ENCODE data around the gene HAVCR2.

HAVCR2 gene

GRCh38 chr5:157068785-157069184, 40.1 kb downstream of the HAVCR2 start:
- no peak for DNase-seq
- no peak overlapping the region for H3K27ac ChIP-seq
- in situ Hi-C loops (cut with HindIII; ENCODE audit: low pct_ligation_motif_present, low sequenced_read_pairs): no loop called here
- no peaks in the 10 kb centered on the region for H3K27me3 ChIP-seq (replicated peaks)
- TF ChIP-seq, protein P1, sequence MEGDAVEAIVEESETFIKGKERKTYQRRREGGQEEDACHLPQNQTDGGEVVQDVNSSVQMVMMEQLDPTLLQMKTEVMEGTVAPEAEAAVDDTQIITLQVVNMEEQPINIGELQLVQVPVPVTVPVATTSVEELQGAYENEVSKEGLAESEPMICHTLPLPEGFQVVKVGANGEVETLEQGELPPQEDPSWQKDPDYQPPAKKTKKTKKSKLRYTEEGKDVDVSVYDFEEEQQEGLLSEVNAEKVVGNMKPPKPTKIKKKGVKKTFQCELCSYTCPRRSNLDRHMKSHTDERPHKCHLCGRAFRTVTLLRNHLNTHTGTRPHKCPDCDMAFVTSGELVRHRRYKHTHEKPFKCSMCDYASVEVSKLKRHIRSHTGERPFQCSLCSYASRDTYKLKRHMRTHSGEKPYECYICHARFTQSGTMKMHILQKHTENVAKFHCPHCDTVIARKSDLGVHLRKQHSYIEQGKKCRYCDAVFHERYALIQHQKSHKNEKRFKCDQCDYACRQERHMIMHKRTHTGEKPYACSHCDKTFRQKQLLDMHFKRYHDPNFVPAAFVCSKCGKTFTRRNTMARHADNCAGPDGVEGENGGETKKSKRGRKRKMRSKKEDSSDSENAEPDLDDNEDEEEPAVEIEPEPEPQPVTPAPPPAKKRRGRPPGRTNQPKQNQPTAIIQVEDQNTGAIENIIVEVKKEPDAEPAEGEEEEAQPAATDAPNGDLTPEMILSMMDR (IDR thresholded peaks at IDR 0.05; ENCODE audit: low read depth, low read length, missing control alignments): no peak
- no peak overlapping the region for H3K4me3 ChIP-seq (ENCODE audit: low read depth, low read length)
- H3K36me3 ChIP-seq (replicated peaks): no peaks in the 10 kb centered on the region

DNA sequence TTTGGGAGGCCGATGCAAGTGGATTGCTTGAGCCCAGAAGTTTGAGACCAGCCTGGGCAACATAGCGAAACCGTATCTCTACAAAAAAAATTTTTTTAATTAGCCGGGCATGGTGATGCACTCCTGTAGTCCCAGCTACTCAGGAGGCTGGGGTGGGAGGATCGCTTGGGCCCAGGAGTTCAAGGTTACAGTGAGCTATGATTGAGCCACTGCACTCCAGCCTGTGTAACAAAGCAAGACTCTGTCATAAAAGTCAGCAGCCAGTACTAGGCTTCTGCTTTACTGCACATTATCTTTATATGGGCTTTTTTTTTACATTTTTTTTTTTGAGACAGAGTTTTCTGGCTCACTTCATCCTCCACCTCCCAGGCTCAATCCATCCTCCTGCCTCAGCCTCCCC, 40.5 kb downstream of the HAVCR2 start:
- Histone ChIP-seq H3K4me3 (ENCODE audit: low read depth, low read length) (no peak overlapping the region), H3K27me3 (replicated peaks) (no peaks in the 10 kb centered on the region), H3K36me3 (replicated peaks) (no peaks in the 10 kb centered on the region), H3K27ac (no peak overlapping the region)
- no peak for DNase-seq
- in situ Hi-C loops (cut with HindIII; ENCODE audit: low pct_ligation_motif_present, low sequenced_read_pairs): no loop called here
- TF ChIP-seq, protein P1 (IDR thresholded peaks at IDR 0.05; ENCODE audit: low read depth, low read length, missing control alignments): no peak

GRCh38 chr5:157067005-157067404, 41.8 kb downstream of the HAVCR2 start:
- DNase-seq: no peak
- H3K27me3 ChIP-seq (replicated peaks): no peaks in the 10 kb centered on the region
- H3K36me3 ChIP-seq (replicated peaks): no peaks in the 10 kb centered on the region
- no peak overlapping the region for H3K27ac ChIP-seq
- in situ Hi-C loops (cut with HindIII; ENCODE audit: low pct_ligation_motif_present, low sequenced_read_pairs): no loop called here
- no peak overlapping the region for H3K4me3 ChIP-seq (ENCODE audit: low read depth, low read length)
- TF ChIP-seq, protein P1 (IDR thresholded peaks at IDR 0.05; ENCODE audit: low read depth, low read length, missing control alignments): no peak

- TF ChIP-seq, protein P1 (IDR thresholded peaks at IDR 0.05; ENCODE audit: low read depth, low read length, missing control alignments): no peak
- no peak for DNase-seq
- no peaks in the 10 kb centered on the region for H3K27me3 ChIP-seq (replicated peaks)
- no peak overlapping the region for H3K27ac ChIP-seq
- H3K4me3 ChIP-seq (ENCODE audit: low read depth, low read length): no peak overlapping the region
- H3K36me3 ChIP-seq (replicated peaks): no peaks in the 10 kb centered on the region
- in situ Hi-C loops (cut with HindIII; ENCODE audit: low pct_ligation_motif_present, low sequenced_read_pairs): no loop called here
These were observed 42.8 kb downstream of the HAVCR2 start for GRCh38 chr5:157066080-157066479.

DNA sequence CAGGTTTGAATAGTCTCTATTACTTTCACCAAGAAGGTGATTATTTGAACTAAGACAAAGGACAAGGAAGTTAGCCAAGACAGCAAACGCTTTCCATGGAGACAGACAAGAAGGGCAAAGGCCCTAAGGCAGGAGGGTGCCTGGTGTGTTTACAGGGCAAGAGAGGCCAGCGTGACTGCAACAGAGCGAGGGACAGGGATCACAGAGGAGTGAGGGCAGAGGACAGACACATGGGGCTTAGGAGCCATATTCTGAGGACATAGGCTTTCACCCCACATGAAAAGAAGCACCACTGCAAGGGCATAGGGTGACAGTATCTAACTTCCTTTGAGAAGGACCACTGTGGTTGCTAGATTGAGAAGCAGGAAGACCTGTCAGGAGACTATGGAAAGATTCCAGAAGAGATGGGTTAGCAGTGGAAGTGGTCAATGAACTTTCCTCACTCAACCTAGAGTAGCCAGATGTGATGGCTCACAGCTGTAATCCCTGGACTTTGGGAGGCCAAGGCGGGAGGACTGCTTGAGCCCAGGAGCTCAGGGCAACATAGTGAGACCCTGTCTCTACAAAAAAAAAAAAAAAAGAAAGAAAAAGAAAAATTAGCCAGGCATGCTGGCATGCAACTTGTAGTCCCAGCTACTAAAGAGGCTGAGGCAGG, 44.9 kb downstream of the HAVCR2 start:
- no peak for DNase-seq
- Histone ChIP-seq H3K27me3 (replicated peaks) (no peaks in the 10 kb centered on the region), H3K36me3 (replicated peaks) (no peaks in the 10 kb centered on the region), H3K27ac (no peak overlapping the region), H3K4me3 (ENCODE audit: low read depth, low read length) (no peak overlapping the region)
- TF ChIP-seq, protein P1 (IDR thresholded peaks at IDR 0.05; ENCODE audit: low read depth, low read length, missing control alignments): no peak
- in situ Hi-C loops (cut with HindIII; ENCODE audit: low pct_ligation_motif_present, low sequenced_read_pairs): no loop called here

DNA sequence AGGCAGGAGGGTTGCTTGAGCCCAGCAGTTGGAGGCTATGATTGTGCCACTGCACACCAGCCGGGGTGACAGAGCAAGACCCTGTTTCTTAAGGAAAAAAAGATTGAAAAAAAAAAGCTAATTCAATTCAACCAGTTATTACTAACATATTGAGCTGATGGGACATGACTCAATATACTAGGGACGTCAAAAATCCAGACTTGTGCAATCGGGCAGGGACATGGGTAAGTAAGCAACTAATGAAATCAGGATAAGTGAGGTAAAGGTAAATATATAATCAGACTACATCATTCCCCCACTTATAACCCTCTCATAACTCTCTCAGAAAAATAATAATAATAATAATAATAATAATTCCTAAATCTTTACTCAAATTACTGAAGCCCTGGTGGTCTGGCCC, 49.0 kb downstream of the HAVCR2 start:
- no peak for DNase-seq
- no peak overlapping the region for H3K27ac ChIP-seq
- no peaks in the 10 kb centered on the region for H3K27me3 ChIP-seq (replicated peaks)
- no peaks in the 10 kb centered on the region for H3K36me3 ChIP-seq (replicated peaks)
- in situ Hi-C loops (cut with HindIII; ENCODE audit: low pct_ligation_motif_present, low sequenced_read_pairs): no loop called here
- H3K4me3 ChIP-seq (ENCODE audit: low read depth, low read length): no peak overlapping the region
- TF ChIP-seq, protein P1 (IDR thresholded peaks at IDR 0.05; ENCODE audit: low read depth, low read length, missing control alignments): no peak
